Stimulated activated naive CD4-positive, alpha-beta T cell treated with Interleukin-2 at 50 U/mL for 16 hours (primary cell): ENCODE data around the gene ABHD12B.
"Not testable (repeated sequence)": the region's sequence is repeated elsewhere in the genome, so short reads cannot be mapped to it uniquely, and the experiment has no call there.

Source experiments
- DNase-seq: peaks from one replicate; lab custom pipeline; 2025; lab: John Stamatoyannopoulos, UW

Gene ABHD12B

GRCh38 chr14:50897005-50897404 lies 25.2 kb downstream of the ABHD12B start:
- not testable (repeated sequence) for DNase-seq

- no peak for DNase-seq
These were observed 25.9 kb downstream of the ABHD12B start for GRCh38 chr14:50897658-50898175.

GRCh38 chr14:50901361-50901760 lies 29.5 kb downstream of the ABHD12B start:
- DNase-seq, result no peak

GRCh38 chr14:50904719-50905118 lies 32.9 kb downstream of the ABHD12B start:
- no peak for DNase-seq

- DNase-seq, result no peak
These were observed 34.6 kb downstream of the ABHD12B start for GRCh38 chr14:50906326-50907065.

- DNase-seq, result no peak
These were observed 38.9 kb downstream of the ABHD12B start for GRCh38 chr14:50910495-50911420.

- DNase-seq, result no peak
These were observed 45.6 kb downstream of the ABHD12B start for GRCh38 chr14:50917449-50917848.

GRCh38 chr14:50919524-50919923 lies 47.7 kb downstream of the ABHD12B start:
- DNase-seq, result not testable (repeated sequence)

GRCh38 chr14:50920482-50921230 lies 48.8 kb downstream of the ABHD12B start:
- DNase-seq, result no peak

GRCh38 chr14:50922803-50923202 lies 51.0 kb downstream of the ABHD12B start:
- DNase-seq, result no peak

GRCh38 chr14:50924236-50924635 lies 52.4 kb downstream of the ABHD12B start:
- DNase-seq, result no peak

GRCh38 chr14:50924843-50925242 lies 53.0 kb downstream of the ABHD12B start:
- DNase-seq, result no peak

GRCh38 chr14:50926851-50927386 lies 55.1 kb downstream of the ABHD12B start:
- DNase-seq, result no peak

GRCh38 chr14:50928002-50928635 lies 56.3 kb downstream of the ABHD12B start:
- no peak for DNase-seq

- DNase-seq, result no peak
These were observed 57.7 kb downstream of the ABHD12B start for GRCh38 chr14:50929506-50929905.

GRCh38 chr14:50931559-50931958 lies 59.7 kb downstream of the ABHD12B start:
- DNase-seq, result no peak

- no peak for DNase-seq
These were observed 60.3 kb downstream of the ABHD12B start for GRCh38 chr14:50932156-50932555.

- no peak for DNase-seq
These were observed 61.0 kb downstream of the ABHD12B start for GRCh38 chr14:50932592-50933495.

GRCh38 chr14:50935126-50936015 lies 63.5 kb downstream of the ABHD12B start:
- DNase-seq, result no peak
